GM21367 (cell line): ENCODE results near the gene FSD2.
"Not testable (repeated sequence)": the region's sequence is repeated elsewhere in the genome, so short reads cannot be mapped to it uniquely, and the experiment has no call there.

ENCODE experiments used
- ATAC-seq: cut with Tn5 transposase; IDR thresholded peaks from one replicate; pipeline ENCODE4 v1.9.1; 2021; ENCODE audit not compliant: unreplicated experiment

The FSD2 gene

DNA sequence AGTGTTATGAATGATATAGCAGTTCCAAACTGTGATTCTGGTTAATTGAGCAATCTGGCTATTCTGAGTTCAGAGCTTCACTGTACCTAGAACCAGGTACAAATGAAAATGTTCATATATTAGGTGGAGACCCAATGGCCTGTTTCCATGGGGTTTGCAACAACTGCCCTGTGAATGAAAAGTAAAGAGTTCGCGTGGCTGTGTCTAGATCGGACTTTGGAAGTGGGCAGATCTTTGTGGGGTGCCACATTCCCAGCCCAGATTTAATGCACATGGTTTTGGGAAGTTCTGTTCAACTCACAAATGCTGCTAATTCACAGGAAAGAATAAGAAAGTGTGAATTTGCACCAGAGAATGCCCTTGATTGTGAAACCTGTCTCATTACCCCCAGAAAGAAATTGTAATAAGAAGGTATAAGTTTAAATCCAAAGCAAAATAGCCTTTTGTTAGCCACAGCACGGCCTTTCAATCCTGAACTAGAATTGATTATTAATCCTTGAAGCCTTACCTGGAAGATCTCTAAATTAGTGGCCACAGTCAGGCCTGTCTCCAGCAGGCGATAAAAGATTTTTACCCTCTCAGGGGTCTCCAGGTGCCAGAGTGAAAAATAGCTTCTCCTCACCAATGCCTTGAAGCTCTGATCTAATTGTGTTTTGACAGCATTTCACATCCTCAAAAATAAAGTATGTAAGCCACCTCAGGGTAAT, 26.2 kb upstream of the FSD2 start:
- no peak for ATAC-seq

DNA sequence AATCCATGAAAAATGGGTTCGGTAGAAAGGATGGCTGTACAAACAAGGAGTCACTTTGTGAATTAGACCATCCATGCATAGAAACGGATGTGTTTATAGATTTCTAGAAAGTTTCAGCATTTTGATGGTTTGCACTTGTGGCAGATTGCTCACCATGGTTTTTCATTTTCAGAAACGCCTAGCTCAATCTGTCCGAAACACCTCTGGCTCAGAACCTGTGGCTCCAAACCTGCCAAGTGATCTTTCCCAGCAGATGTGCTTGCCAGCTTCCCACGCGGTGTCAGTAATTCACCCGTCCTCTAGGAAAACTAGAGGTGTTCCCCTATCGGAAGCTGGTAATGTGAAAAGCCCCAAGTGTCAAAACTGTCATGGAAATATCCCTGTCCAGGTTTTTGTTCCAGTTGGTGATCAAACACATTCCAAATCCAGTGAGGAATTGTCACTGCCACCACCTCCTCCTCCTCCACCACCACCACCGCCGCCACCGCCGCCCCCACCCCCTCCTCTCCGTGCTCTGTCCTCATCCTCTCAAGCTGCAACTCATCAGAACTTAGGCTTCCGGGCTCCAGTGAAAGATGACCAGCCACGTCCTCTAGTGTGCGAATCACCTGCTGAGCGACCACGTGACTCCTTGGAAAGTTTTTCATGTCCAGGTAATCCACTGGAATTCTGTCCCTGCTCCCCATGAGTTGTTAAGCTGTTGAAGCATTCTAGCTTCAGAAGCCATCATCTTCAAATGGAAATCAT, 24.7 kb upstream of the FSD2 start:
- no peak for ATAC-seq

DNA sequence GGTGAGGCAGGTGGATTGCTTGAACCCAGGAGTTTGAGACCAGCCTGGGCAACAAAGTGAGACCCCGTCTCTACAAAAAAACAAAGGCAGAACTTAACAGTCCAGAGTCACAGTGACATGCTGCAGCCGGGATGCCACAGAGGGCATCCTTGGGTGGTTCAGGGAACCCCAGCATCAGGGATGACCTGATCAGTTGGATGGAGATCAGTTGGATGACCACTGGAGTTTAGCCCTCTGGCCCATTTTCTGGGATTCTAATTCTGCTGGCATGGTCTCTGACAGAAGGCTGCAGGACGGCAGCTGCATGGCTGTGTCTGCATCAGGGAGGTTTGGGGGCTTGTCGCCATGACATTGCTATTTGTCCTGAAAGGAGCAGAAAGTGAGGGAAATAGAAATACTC, 23.4 kb upstream of the FSD2 start:
- no peak for ATAC-seq

DNA sequence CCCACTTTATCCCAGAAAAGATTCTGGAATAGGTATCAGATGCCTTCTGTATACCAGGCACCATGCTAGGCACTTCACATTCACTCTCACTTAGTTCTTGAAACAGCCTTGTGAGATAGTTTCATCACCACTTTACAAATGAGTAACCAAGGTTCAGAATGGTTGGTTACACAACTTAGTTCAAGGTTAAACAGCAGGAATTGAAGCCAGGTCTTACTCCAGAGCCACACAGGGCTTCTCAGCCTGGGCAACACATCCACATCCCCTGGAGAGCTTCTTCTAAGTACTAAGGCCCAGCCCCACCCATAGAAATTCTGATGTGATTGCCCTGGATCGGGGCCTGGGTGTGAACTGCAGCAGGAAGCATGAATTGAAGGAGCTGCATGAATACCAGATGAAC, 22.2 kb upstream of the FSD2 start:
- ATAC-seq = no peak

DNA sequence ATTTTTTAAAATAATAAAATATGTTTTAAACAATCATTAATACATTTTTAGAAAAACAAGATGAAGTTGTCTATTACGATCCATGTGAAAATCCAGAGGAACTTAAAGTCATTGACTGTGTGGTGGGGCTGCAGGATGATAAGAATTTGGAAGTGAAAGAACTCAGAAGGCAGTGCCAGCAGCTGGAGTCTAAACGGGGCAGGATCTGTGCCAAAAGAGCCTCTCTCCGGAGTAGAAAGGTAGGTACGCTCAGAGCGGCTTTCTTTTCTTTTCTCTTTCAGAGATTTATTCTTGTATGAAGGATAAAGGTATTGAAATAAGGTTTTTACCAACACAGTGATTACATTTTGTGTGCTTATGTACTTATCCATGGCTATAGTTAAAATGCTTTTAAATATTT, 17.2 kb upstream of the FSD2 start:
- no peak for ATAC-seq

DNA sequence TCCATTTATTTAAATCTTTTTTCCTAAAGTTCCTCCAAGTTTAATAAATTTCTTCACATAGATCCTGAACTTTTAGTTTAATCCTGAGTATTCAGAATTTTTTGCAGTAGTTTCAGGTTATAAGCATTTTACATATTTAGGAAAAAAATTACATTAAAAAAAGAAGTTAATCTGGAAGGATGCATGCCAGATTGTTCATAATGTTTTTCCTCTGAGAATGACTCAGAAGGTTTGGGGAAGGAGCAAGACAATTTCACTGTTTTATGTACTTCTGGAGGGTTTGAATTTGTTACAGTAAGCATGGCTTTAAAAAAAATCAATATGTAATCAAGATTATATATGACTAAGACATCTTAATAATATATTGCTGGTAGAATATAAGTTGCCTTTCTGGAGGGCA, 16.0 kb upstream of the FSD2 start:
- not testable (repeated sequence) for ATAC-seq

DNA sequence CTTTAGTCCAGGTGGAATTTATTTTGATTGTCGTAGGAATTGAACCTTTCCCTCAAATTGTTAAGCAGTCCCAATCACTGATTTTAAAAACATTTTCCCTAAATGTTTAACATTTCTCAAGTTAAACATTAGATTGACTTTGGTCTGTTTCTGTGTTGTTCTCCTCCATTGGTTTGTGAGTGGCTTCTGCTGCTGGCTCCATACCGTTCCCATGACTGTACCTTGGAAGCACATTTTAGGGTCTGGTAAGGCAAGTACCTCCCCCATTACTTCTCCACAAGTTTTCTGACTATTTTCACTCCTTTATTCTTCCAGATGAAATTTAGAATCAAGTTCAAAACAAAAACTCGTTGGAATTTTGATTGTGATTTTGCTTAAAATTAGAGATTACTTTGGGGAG, 15.5 kb upstream of the FSD2 start:
- not testable (repeated sequence) for ATAC-seq

DNA sequence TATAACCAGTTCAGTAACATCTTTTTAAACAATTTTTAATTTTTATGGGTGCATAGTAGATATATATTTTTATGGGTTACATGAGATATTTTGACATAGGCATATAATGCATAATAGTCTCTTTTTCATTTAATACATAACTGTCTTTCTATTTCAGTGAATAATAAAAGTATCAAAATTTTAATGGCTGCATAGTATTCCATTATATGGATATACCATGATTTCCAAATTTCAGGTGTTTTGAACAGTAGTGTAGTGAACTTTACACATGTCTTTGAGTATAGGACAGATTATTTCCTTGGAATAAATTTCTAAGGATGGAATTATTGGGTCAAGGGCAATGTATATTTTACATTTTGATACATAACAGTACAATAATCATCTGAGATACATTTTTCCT, 14.3 kb upstream of the FSD2 start:
- no peak for ATAC-seq

DNA sequence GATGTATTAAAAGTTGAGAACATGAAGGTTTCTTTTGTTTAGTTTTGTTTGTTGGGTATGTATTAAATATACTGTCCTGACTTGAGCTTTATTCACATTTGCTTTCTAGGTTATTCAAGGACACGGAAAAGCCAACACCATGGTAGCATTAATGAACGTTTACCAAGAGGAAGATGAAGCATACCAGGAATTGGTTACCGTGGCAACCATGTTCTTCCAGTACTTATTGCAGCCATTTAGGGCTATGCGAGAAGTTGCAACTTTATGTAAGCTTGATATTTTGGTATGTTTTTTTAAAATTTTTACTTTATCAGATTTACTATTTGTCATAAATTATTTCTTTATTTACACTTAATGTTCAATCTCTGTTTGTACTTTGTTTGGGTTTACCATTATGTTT, 7.1 kb upstream of the FSD2 start:
- no peak for ATAC-seq

DNA sequence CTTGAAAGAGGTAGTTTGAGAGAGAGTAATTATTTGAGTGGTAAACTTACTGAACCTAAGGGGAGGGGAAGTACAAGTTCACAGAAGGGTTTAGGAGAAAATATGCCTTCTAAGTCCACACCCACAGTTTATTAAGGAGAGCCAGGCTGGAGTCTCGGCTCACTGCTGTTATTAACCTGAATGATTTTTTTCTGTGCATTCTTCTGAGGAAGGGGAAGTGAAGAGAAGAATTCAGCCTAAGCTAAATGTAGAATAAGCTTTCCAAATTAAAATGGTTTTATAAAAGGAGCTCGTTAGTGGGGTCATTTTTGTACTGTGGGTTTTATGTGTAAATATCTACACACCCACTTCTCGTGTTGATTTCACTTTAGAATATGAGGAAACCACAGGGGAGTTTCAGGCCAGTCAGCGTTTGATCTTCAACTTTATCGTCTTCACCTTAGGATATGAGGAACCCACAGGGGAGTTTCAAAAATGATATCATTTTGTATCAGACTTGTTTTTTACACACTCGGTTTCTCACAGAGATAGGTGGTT, 5.1 kb upstream of the FSD2 start:
- ATAC-seq = no peak

DNA sequence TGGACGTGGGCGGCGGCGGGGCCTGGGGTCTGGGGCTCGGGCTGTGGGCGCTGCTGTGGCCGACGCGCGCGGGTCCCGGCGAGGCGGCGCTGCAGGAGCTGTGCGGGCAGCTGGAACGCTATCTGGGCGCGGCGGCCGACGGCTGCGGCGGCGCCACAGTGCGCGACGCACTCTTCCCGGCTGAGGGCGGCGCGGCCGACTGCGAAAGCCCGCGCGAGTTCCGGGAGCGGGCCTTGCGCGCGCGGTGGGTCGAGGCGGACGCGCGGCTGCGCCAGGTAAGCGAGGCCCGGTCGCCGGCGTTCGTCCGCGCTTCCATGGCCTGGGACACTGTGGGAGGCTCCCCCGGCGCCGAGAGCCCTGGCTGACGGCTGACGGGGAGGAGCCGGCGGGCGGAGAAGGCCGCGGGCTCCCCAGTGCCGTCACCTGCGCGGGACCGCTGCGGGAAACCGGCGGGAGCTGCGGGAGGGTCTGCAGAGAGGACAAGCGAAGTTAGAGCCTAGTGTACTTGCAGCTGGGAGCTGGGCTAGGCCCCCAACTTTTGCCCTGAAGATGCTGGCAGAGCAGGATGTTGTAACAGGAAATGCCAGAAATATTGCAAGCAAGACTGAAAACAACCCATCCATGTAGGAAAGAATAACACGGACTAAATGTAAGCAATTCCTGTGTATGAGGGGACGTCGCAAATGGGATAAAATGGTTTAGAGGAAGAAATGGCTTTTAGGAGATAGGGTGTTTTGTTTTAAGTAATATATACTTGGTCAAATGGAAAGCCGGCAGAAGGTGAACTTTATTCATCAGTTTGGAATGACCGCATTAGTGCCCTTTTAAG, 4.4 kb upstream of the FSD2 start:
- no peak for ATAC-seq

DNA sequence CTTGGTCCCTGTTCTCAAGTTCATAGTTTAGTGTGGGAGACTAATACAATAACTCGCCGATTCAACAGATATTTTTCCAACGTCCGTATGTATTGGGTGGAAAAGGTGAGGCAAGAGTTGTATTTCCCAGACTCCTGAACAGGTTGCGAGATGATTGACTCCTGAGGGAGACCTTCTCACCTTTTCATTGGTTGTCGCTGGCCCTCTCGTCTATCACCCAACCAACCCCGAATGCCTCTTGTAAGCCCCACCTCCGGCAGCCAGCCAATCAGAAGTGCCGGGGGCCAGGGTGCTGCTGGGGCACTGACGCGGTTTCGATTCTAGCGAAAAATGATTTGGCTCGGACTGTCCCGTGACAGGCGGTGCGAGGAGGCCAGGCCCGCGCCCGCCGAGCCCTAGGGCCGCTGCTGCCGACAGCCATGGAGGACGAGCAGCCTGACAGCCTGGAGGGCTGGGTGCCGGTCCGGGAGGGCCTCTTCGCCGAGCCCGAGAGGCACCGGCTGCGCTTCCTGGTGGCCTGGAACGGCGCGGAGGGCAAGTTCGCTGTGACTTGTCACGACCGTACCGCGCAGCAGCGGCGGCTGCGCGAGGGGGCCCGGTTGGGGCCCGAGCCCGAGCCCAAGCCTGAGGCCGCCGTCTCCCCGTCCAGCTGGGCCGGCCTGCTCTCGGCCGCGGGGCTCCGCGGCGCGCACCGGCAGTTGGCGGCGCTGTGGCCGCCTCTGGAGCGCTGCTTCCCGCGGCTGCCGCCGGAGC, 3.6 kb upstream of the FSD2 start, which contains the start of gene WHAMM:
TSS of gene WHAMM (plus strand) at position 321 of the 753 bp plus-strand sequence. CDS start at position 420, 99 bp downstream.
- peak; percentile 71 for ATAC-seq

DNA sequence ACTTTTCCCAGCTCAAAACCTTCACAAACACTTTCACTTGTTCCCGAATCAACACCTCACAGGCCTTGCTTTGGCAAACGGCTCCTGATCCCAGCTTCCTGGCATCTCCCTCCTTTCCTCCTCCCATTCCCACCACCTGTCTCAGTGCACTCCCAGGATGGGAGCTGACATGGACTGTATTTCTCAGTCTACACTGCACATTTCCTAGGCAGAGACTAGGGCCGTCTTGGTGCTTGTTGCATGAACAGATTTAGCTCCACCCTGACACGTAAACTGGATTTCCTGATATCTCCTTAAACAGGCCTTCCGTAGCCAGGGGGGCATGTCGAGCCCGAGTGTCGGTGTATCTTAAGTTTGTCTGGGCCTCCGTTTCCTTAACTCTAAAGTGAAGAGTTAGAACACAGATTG, 2.8 kb upstream of the FSD2 start:
- no peak for ATAC-seq

DNA sequence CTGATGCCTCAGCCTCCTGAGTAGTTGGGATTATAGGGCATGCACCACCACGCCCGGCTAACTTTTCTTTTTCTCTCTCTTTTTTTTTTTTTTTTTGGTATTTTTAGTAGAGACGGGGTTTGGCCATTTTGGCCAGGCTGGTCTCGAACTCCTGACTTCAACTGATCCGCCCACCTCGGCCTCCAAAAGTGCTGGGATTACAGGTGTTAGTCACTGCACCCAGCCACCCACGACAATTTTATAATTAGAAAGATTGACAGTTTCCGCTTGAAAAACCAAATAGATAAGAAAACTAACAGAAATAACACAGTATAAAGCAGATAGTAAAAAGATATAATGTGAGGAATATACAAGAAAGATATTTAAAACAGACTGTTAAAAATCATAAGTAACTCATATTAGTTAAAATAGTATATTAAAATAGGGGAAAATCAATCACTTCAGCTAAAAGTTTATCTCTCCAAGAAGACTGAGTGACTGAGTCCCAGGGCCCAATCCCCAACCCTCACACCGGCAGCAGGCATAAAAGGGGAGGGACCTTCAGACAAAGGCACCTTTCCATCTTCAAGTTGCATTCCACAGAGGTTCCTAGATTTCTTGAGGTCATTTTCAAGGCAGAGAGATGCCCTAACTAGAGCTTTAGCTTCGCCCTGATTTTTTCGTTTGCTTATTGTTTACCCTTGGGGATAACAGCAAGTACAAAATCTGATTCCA, 2.2 kb upstream of the FSD2 start:
- no peak for ATAC-seq

DNA sequence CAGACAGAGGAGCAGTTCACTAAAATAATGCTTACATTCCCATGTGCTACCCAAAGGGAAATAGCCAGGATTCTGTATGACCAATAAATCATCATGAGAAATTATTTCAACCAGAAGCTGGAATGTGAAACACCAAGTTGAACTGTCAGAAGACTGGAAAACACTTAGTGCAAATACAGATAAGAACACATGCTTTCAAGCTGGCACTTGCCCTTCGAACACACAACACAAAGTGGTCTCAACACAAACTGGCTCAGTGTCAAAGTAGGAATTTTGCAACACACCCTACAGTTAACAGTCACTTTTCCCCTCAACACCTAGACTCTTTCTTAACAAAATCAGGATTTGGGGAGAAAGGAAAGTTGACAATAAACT, 1.3 kb downstream of the FSD2 start:
- no peak for ATAC-seq

DNA sequence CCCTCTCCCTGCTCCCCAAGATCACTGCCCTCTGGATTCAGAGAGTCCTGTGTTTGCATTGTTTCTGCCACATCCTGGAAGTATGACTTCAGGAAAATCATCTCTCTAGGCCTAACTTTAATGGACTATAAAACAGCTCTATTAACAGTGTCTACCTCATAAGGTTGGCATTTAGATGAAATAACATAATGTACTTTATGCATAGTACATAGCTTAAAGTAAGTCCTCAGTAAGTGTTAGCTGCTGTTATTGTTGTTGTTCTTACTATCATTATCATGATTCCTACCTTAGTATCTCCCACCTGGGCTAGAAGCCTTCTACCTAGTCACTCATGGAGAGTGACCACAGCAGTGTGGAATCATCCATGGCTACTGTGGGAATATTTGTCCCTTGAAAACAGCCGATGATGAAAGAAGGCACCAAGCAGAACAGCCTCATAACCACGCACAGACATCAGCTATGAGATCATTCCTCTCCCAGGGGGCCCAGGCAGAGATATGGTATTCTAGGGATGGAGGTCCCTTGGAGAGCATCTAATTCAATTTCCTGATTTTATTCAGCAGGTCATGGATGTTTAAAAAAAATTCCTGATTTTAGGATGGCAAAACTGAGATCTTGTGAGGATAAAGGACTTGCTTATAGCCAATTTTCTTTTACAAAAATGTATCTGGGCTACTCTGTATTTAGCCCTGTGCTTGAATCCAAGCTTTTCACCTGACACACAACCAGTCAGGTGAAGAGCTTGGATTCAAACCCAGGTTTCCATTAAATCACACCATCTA, 1.9 kb downstream of the FSD2 start:
- no peak for ATAC-seq

DNA sequence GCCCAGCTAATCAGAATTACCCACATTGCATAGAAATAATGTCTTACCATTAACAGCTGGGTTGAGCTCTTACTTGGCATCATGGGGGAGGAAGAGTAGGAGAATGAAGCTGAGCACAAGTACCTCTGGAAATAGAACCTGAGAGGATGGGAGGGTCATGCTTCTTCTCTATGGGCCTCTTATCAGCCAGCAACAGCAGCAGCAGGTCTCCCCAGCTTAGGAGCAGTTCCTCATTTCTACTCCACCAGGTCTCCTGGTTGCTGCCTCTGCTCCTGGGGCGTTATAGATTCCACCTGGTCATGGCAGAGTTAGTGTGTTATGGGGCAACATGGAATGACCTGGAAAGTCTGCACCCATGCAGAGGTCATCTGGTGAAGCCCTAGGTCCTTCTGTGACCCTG, 3.4 kb downstream of the FSD2 start:
- ATAC-seq = no peak

DNA sequence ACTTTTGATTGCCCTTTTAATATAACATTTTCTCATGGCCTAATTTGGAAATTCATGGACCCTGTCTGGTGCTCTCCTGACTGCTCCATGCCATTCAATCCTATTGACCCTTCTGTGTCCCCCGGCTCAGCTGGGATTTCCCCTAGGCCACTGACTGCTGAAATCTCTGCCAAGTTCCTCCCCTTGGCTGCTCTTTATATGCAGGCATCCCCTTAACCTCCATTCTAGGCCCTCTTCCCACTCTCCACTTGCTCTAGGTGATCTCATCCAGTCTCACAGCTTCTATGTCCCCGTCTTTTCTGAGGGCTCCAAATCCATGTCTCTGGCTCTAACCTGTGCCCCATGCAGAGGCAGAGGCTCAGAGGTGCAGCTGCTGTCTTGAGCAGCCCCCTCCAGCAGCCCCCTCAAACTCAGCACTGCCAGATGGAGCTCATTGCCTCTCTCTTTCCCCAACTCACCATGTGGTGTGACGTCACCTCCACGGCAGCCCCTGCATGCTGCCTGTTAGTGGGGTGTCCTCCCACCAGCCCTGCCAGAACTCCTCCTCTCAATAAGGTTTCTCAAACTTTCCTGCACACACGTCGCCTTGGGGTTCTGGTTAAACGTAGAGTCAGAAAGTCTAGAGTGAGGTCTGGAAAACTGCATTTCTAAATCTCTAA, 6.6 kb downstream of the FSD2 start:
- no peak for ATAC-seq
